Ectodermal cell (in vitro differentiated cells): ENCODE measurements around the gene CDK5.

Experiments used
- H3K27ac ChIP-seq: 2 replicates; pipeline ENCODE4 v1.7.0; 2013; ENCODE audit warnings: mild to moderate bottlenecking, low read depth, low read length; ENCODE audit not compliant: insufficient read depth, poor library complexity, severe bottlenecking
- H3K27me3 ChIP-seq: 2 replicates; pipeline ENCODE4 v1.7.0; 2013; ENCODE audit warnings: mild to moderate bottlenecking, low read length; ENCODE audit not compliant: insufficient read depth, control insufficient read depth, poor library complexity, severe bottlenecking
- H3K36me3 ChIP-seq: one replicate; pipeline ENCODE4 v1.7.0; 2013; ENCODE audit warnings: low read length; ENCODE audit not compliant: control insufficient read depth, insufficient read depth
- H3K4me1 ChIP-seq: one replicate; pipeline ENCODE4 v1.7.0; 2013; ENCODE audit warnings: low read length; ENCODE audit not compliant: control insufficient read depth, insufficient read depth
- H3K4me3 ChIP-seq: 2 replicates; pipeline ENCODE4 v1.7.0; 2013; ENCODE audit warnings: low read depth, low read length, control low read depth; ENCODE audit not compliant: insufficient read depth
- H3K9me3 ChIP-seq: 2 replicates; pipeline ENCODE4 v1.7.0; 2013; ENCODE audit warnings: mild to moderate bottlenecking, low read length, moderate library complexity; ENCODE audit not compliant: control insufficient read depth
- WGBS, 2 experiments: methylation state at CpG; one replicate each; pipeline ENCODE4 v1.1.7; 2013; ENCODE audit warnings: missing lambda C conversion rate in 2 of 2; 5-methylcytosine and 5-hydroxymethylcytosine counted together

The CDK5 gene

GRCh38 chr7:151071032-151071866, 13.6 kb upstream of the CDK5 start:
- WGBS, 2 experiments: 93% methylated on average over 39 of the region's 39 CpGs

GRCh38 chr7:151070574-151070960, 12.9 kb upstream of the CDK5 start:
- peaks cover 42% of the 10 kb centered on the region for H3K36me3 ChIP-seq

More at GRCh38 chr7:151071032-151071866, 13.6 kb upstream of the CDK5 start:
- peaks cover 48% of the 10 kb centered on the region for H3K36me3 ChIP-seq
- no peaks in the 10 kb centered on the region for H3K27me3 ChIP-seq
- H3K27ac ChIP-seq: no peak overlapping the region
- no peak overlapping the region for H3K4me3 ChIP-seq
- H3K4me1 ChIP-seq: no peaks in the 10 kb centered on the region
- H3K9me3 ChIP-seq: no peaks in the 10 kb centered on the region

GRCh38 chr7:151069841-151070573, 12.3 kb upstream of the CDK5 start:
- Histone ChIP-seq H3K36me3 (peaks cover 45% of the 10 kb centered on the region), H3K4me3 (no peak overlapping the region), H3K4me1 (no peaks in the 10 kb centered on the region), H3K27ac (no peak overlapping the region), H3K9me3 (no peaks in the 10 kb centered on the region), H3K27me3 (no peaks in the 10 kb centered on the region)
- WGBS, 2 experiments: 96% methylated on average over 17 of the region's 17 CpGs

More at GRCh38 chr7:151070574-151070960, 12.9 kb upstream of the CDK5 start:
- no peaks in the 10 kb centered on the region for H3K4me1 ChIP-seq
- no peak overlapping the region for H3K4me3 ChIP-seq
- no peaks in the 10 kb centered on the region for H3K9me3 ChIP-seq
- 96% methylated on average over 15 of the region's 15 CpGs for WGBS, 2 experiments
- no peak overlapping the region for H3K27ac ChIP-seq
- no peaks in the 10 kb centered on the region for H3K27me3 ChIP-seq

GRCh38 chr7:151068069-151068773, 10.5 kb upstream of the CDK5 start:
- no peaks in the 10 kb centered on the region for H3K4me1 ChIP-seq
- H3K27me3 ChIP-seq: no peaks in the 10 kb centered on the region
- H3K9me3 ChIP-seq: no peaks in the 10 kb centered on the region
- no peak overlapping the region for H3K4me3 ChIP-seq
- no peak overlapping the region for H3K27ac ChIP-seq
- H3K36me3 ChIP-seq: peaks cover 38% of the 10 kb centered on the region
- WGBS, 2 experiments: 80 to 83% methylated on average over 12 of the region's 12 CpGs

- Histone ChIP-seq H3K36me3 (peaks cover 31% of the 10 kb centered on the region), H3K27ac (no peak overlapping the region), H3K4me3 (no peak overlapping the region), H3K9me3 (no peaks in the 10 kb centered on the region), H3K4me1 (peaks cover 13% of the 10 kb centered on the region), H3K27me3 (peaks cover 8% of the 10 kb centered on the region)
- 95% methylated on average over 39 of the region's 39 CpGs for WGBS, 2 experiments
Measured at GRCh38 chr7:151066273-151066974, 8.7 kb upstream of the CDK5 start.

- Histone ChIP-seq H3K36me3 (peaks cover 28% of the 10 kb centered on the region), H3K27ac (no peak overlapping the region), H3K27me3 (peaks cover 17% of the 10 kb centered on the region), H3K9me3 (no peaks in the 10 kb centered on the region), H3K4me1 (peaks cover 22% of the 10 kb centered on the region), H3K4me3 (no peak overlapping the region)
- WGBS, 2 experiments: 94 to 96% methylated on average over 14 of the region's 14 CpGs
Measured at GRCh38 chr7:151065516-151065915, 7.8 kb upstream of the CDK5 start.

- H3K27me3 ChIP-seq: peaks cover 21% of the 10 kb centered on the region
- peaks cover 22% of the 10 kb centered on the region for H3K36me3 ChIP-seq
- 93% methylated on average over 6 of the region's 6 CpGs for WGBS, 2 experiments
- H3K4me1 ChIP-seq: peaks cover 23% of the 10 kb centered on the region
- H3K9me3 ChIP-seq: no peaks in the 10 kb centered on the region
- H3K27ac ChIP-seq: no peak overlapping the region
- no peak overlapping the region for H3K4me3 ChIP-seq
Measured at GRCh38 chr7:151064993-151065392, 7.3 kb upstream of the CDK5 start.

GRCh38 chr7:151064454-151064853, 6.8 kb upstream of the CDK5 start:
- WGBS, 2 experiments: 94 to 96% methylated on average over 18 of the region's 18 CpGs
- H3K9me3 ChIP-seq: no peaks in the 10 kb centered on the region
- H3K4me1 ChIP-seq: peaks cover 23% of the 10 kb centered on the region
- no peak overlapping the region for H3K4me3 ChIP-seq
- peaks cover 21% of the 10 kb centered on the region for H3K36me3 ChIP-seq
- H3K27ac ChIP-seq: no peak overlapping the region
- H3K27me3 ChIP-seq: peaks cover 21% of the 10 kb centered on the region

- Histone ChIP-seq H3K27ac (no peak overlapping the region), H3K4me3 (no peak overlapping the region), H3K9me3 (no peaks in the 10 kb centered on the region), H3K36me3 (peaks cover 20% of the 10 kb centered on the region), H3K4me1 (peaks cover 32% of the 10 kb centered on the region), H3K27me3 (peaks cover 21% of the 10 kb centered on the region)
- WGBS, 2 experiments: 16 to 18% methylated on average over 11 of the region's 11 CpGs
Measured at GRCh38 chr7:151063212-151063561, 5.5 kb upstream of the CDK5 start.
